B cell (primary cell): ENCODE measurements around the gene ARHGAP20. TPM values are rescaled to one million over a fixed set of nuclear protein-coding genes. Genes with fewer than 3 reads are reported as not detected.

ENCODE experiments used
- ATAC-seq: fragments of 200-7000 bp; cut with Tn5 transposase; one replicate; pipeline ENCODE4 v1.10.0; 2021; ENCODE audit warnings: low read depth, mild to moderate bottlenecking, moderate number of reproducible peaks, moderate library complexity
- CTCF ChIA-PET: fragments of 350-600 bp; sonication (Branson Sonifier 250); formaldehyde crosslinking; loops from one replicate; lab custom pipeline; 2021; ENCODE audit warnings: antibody characterized with exemption, inconsistent platforms; lab: Charles Lee
- POLR2A ChIA-PET: fragments of 350-600 bp; sonication (Branson Sonifier 250); formaldehyde crosslinking; loops from one replicate; lab custom pipeline; 2021; ENCODE audit warnings: antibody characterized with exemption; lab: Charles Lee
- DNase-seq: peaks from one replicate; pipeline ENCODE4 v3.0.0; 2013
- H2AFZ ChIP-seq: 2 replicates; pipeline ENCODE4 v1.6.1; 2012; ENCODE audit warnings: mild to moderate bottlenecking, low read depth, low read length; ENCODE audit not compliant: insufficient read depth, poor library complexity, severe bottlenecking
- H3K27ac ChIP-seq, 2 donors: 1 replicate in 1 of 2; 2 replicates in 1 of 2; pipeline ENCODE4 v1.5.1; 2012 to 2013; ENCODE audit warnings: low read length in 2 of 2, mild to moderate bottlenecking in 2 of 2, moderate library complexity in 1 of 2
- H3K27me3 ChIP-seq, 4 experiments: fragments of 200-600 bp in 1 of 4; sonication (generic) in 1 of 4; replicated peaks in 1 of 4; 1 replicate in 2 of 4; 2 replicates in 2 of 4; pipeline versions ENCODE4 v1.6.1 to v1.7.0; 2013 to 2016; ENCODE audit warnings: low read length in 3 of 4, mild to moderate bottlenecking in 2 of 4, mixed read lengths in 1 of 4, moderate library complexity in 1 of 4; ENCODE audit not compliant: insufficient read depth in 4 of 4, control insufficient read depth in 3 of 4; ENCODE audit errors: control extremely low read depth in 1 of 4
- H3K36me3 ChIP-seq, 2 experiments: replicated peaks in 1 of 2; 1 replicate in 1 of 2; 2 replicates in 1 of 2; pipeline versions ENCODE4 v1.6.1 to v1.7.1; 2013; ENCODE audit warnings: low read length in 1 of 2; ENCODE audit not compliant: insufficient read depth in 2 of 2, control insufficient read depth in 1 of 2; ENCODE audit errors: control extremely low read depth in 1 of 2, extremely low read depth in 1 of 2
- H3K4me1 ChIP-seq, 2 donors: fragments of 200-600 bp in 1 of 2; sonication (generic) in 1 of 2; 1 replicate in 1 of 2; 2 replicates in 1 of 2; pipeline versions ENCODE4 v1.5.1 to v1.6.1; 2013 to 2017; ENCODE audit warnings: low read length in 2 of 2; ENCODE audit not compliant: control insufficient read depth in 2 of 2, insufficient read depth in 2 of 2
- H3K4me2 ChIP-seq: replicated peaks from 2 replicates; pipeline ENCODE3; 2012; ENCODE audit warnings: mild to moderate bottlenecking, low read depth, low read length; ENCODE audit not compliant: poor library complexity, severe bottlenecking
- H3K4me3 ChIP-seq, 5 experiments: fragments of 200-600 bp in 1 of 5; sonication (generic) in 1 of 5; 1 replicate in 3 of 5; 2 replicates in 2 of 5; pipeline versions ENCODE4 v1.5.1 to v1.7.0; 2011 to 2016; ENCODE audit warnings: low read length in 4 of 5, mild to moderate bottlenecking in 4 of 5, low read depth in 2 of 5, control low read depth in 1 of 5, moderate library complexity in 1 of 5; ENCODE audit not compliant: insufficient read depth in 1 of 5; ENCODE audit errors: control extremely low read depth in 1 of 5, extremely low read depth in 1 of 5
- H3K79me2 ChIP-seq: fragments of 200-600 bp; sonication (generic); one replicate; pipeline ENCODE4 v1.6.0; 2016; ENCODE audit warnings: low read length; ENCODE audit not compliant: control insufficient read depth, insufficient read depth
- H3K9ac ChIP-seq: fragments of 200-600 bp; sonication (generic); 2 replicates; pipeline ENCODE4 v1.6.1; 2017; ENCODE audit warnings: mild to moderate bottlenecking, low read length, moderate library complexity
- H3K9me3 ChIP-seq, 3 donors: one replicate each; pipeline versions ENCODE4 v1.6.1 to v1.7.1; 2013; ENCODE audit warnings: low read length in 2 of 3; ENCODE audit not compliant: control insufficient read depth in 2 of 3, insufficient read depth in 1 of 3; ENCODE audit errors: control extremely low read depth in 1 of 3
- H4K20me1 ChIP-seq: 2 replicates; pipeline ENCODE4 v1.6.0; 2012; ENCODE audit warnings: mild to moderate bottlenecking, low read length; ENCODE audit not compliant: insufficient read depth, control insufficient read depth, poor library complexity, severe bottlenecking
- H3K27ac Mint-ChIP-seq: one replicate; pipeline ENCODE4 v1.8.0; 2021; ENCODE audit warnings: mixed read lengths
- H3K27me3 Mint-ChIP-seq: one replicate; pipeline ENCODE4 v1.8.0; 2021; ENCODE audit warnings: mixed read lengths
- H3K4me1 Mint-ChIP-seq: one replicate; pipeline ENCODE4 v1.8.0; 2021; ENCODE audit warnings: mixed read lengths
- H3K4me3 Mint-ChIP-seq: one replicate; pipeline ENCODE4 v1.8.0; 2021; ENCODE audit warnings: mixed read lengths
- H3K9me3 Mint-ChIP-seq: one replicate; pipeline ENCODE4 v1.8.0; 2022; ENCODE audit warnings: mixed read lengths; ENCODE audit not compliant: insufficient read depth
- EZH2 ChIP-seq: IDR thresholded peaks from 2 replicates; pipeline ENCODE4 v1.6.1; 2012; ENCODE audit warnings: borderline replicate concordance, low read depth, mild to moderate bottlenecking, moderate library complexity, low read length; ENCODE audit not compliant: insufficient read depth, poor library complexity, severe bottlenecking
- WGBS: methylation state at CpG from one replicate; pipeline ENCODE4 v1.1.5; 2013; ENCODE audit warnings: missing lambda C conversion rate; ENCODE audit not compliant: insufficient coverage; 5-methylcytosine and 5-hydroxymethylcytosine counted together
- intact Hi-C: fragments of 100-400 bp; cut with micrococcal nuclease; formaldehyde crosslinking; loops from one replicate; pipeline ENCODE4 v1.10.0; 2022
- polyA plus RNA-seq: library from polyadenylated mRNA; depleted of rRNA; stranded (reverse); fragments of >200 nt; gene quantifications from 2 replicates; pipeline ENCODE4 v1.2.3, GENCODE V29; 2012
- total RNA-seq, 2 donors: library from RNA; stranded (reverse); fragments of 120-200 nt in 1 of 2; gene quantifications; 1 replicate in 1 of 2; 2 replicates in 1 of 2; pipeline versions ENCODE4 v1.2.3 to v1.2.4, GENCODE V29; 2013 to 2022
- TF ChIP-seq, protein P1 (sequence below): fragments of 200-600 bp; IDR thresholded peaks from one replicate; pipeline ENCODE4 v1.8.0; 2022; ENCODE audit warnings: antibody characterized with exemption, mild to moderate bottlenecking

Gene ARHGAP20
- total and polyA plus RNA-seq, 2 donors (not counting 1 experiment from before 2014, with no cell fraction given) = 0.54 to 0.91 TPM

DNA sequence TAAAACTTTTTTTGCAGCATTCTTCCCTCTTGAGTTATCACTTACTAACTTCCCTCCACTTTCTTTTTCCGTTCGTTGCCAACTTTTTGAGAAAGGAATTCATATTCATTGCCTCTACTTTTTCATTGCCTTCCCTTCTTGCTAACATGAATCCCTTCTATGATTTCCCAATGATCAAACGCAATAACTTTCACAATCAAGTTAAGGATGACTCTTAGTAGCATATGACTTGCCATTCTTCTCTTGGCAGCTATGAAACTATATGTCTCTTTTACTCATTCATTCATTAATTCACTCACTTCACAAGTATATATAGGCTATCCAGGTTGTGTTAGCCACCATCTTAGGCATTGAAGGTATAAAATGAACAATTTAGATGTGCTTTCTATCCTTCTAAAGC lies 16.6 kb upstream of the ARHGAP20 start:
- intact Hi-C loops = no loop called here
- ATAC-seq = no peak
- H3K27me3 Mint-ChIP-seq = peaks cover 42% of the 10 kb centered on the region

DNA sequence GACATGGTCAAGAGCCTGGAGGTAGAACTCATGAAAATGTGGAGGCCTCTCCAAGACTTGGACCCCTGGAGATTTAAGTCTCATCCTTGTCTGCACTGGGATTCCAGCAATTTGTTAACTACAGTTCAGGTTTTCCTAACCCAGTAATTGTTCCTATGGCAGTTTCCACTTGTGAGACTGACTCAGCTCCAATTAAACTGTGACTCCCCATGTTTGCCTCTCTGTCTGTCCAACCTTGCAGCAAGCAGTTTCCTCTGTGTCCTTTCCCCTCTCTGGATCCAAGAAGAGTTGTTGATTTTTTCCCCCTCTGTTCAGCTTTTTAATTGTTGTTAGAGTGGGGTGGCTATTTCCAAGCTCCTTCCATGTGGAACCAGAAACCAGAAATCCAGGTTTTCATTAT lies 16.2 kb upstream of the ARHGAP20 start:
- POLR2A ChIA-PET = no interaction called here
- no peak for ATAC-seq

More for the DNA sequence above, 16.6 kb upstream of the ARHGAP20 start:
- peaks cover 3 to 9% of the 10 kb centered on the region in 2 donors for H3K4me1 ChIP-seq
- Mint-ChIP-seq H3K4me1 (peaks cover 10% of the 10 kb centered on the region), H3K4me3 (no peak overlapping the region), H3K27ac (no peak overlapping the region), H3K9me3 (no peaks in the 10 kb centered on the region)
- 100% methylated on average over 2 of the region's 3 CpGs for WGBS
- no peak overlapping the region for H2AFZ ChIP-seq
- no peak overlapping the region for H3K4me3 ChIP-seq
- peaks cover 0 to 18% (median 7%) of the 10 kb centered on the region in 4 experiments for H3K27me3 ChIP-seq
- H3K27ac ChIP-seq = no peak overlapping the region
- no peak overlapping the region for H3K4me2 ChIP-seq
- TF ChIP-seq, protein P1, sequence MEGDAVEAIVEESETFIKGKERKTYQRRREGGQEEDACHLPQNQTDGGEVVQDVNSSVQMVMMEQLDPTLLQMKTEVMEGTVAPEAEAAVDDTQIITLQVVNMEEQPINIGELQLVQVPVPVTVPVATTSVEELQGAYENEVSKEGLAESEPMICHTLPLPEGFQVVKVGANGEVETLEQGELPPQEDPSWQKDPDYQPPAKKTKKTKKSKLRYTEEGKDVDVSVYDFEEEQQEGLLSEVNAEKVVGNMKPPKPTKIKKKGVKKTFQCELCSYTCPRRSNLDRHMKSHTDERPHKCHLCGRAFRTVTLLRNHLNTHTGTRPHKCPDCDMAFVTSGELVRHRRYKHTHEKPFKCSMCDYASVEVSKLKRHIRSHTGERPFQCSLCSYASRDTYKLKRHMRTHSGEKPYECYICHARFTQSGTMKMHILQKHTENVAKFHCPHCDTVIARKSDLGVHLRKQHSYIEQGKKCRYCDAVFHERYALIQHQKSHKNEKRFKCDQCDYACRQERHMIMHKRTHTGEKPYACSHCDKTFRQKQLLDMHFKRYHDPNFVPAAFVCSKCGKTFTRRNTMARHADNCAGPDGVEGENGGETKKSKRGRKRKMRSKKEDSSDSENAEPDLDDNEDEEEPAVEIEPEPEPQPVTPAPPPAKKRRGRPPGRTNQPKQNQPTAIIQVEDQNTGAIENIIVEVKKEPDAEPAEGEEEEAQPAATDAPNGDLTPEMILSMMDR = no peak
- no peak for TF ChIP-seq EZH2
- H3K9ac ChIP-seq = no peak overlapping the region
- POLR2A ChIA-PET = no interaction called here
- no peak for DNase-seq
- no peaks in the 10 kb centered on the region for H3K36me3 ChIP-seq
- no peaks in the 10 kb centered on the region for H4K20me1 ChIP-seq
- H3K79me2 ChIP-seq = no peaks in the 10 kb centered on the region
- peaks cover 0 to 3% (median 0%) of the 10 kb centered on the region in 3 donors for H3K9me3 ChIP-seq
- CTCF ChIA-PET = no interaction called here

More for the DNA sequence above, 16.2 kb upstream of the ARHGAP20 start:
- no peak overlapping the region for H3K4me3 ChIP-seq
- Mint-ChIP-seq H3K4me1 (peaks cover 10% of the 10 kb centered on the region), H3K27ac (no peak overlapping the region), H3K9me3 (no peaks in the 10 kb centered on the region), H3K4me3 (no peak overlapping the region), H3K27me3 (peaks cover 44% of the 10 kb centered on the region)
- H3K9ac ChIP-seq = no peak overlapping the region
- DNase-seq = no peak
- H3K79me2 ChIP-seq = no peaks in the 10 kb centered on the region
- H3K9me3 ChIP-seq = peaks cover 0 to 3% (median 0%) of the 10 kb centered on the region in 3 donors
- peaks cover 3 to 9% of the 10 kb centered on the region in 2 donors for H3K4me1 ChIP-seq
- H3K27ac ChIP-seq = no peak overlapping the region
- TF ChIP-seq, protein P1 = no peak
- TF ChIP-seq EZH2 = no peak
- H3K27me3 ChIP-seq = peaks cover 0 to 18% (median 7%) of the 10 kb centered on the region in 4 experiments
- H3K36me3 ChIP-seq = no peaks in the 10 kb centered on the region
- intact Hi-C loops = no loop called here
- H3K4me2 ChIP-seq = no peak overlapping the region
- CTCF ChIA-PET = no interaction called here
- H2AFZ ChIP-seq = no peak overlapping the region
- no peaks in the 10 kb centered on the region for H4K20me1 ChIP-seq
